HCT116 (cell line): Measurements from ENCODE around the gene TLE3. TPM values are rescaled to one million over a fixed set of nuclear protein-coding genes. Genes with fewer than 3 reads are reported as not detected.

Experiments
- ATAC-seq: fragments of 200-7000 bp; cut with Tn5 transposase; 2 replicates; pipeline ENCODE4 v1.9.1; 2020; ENCODE audit warnings: mild to moderate bottlenecking, moderate library complexity
- Bru-seq: library from RNA; stranded (reverse); fragments of 400-500 nt; gene quantifications from one replicate; lab custom pipeline; 2021; lab: Mats Ljungman, UMichigan
- BruChase-seq, 2 experiments: library from RNA; stranded (reverse); fragments of 400-500 nt; gene quantifications; one replicate each; lab custom pipeline; 2021; lab: Mats Ljungman, UMichigan
- BruUV-seq: library from RNA; stranded (reverse); fragments of 400-500 nt; replicated peaks from 2 replicates; lab custom pipeline; 2021; lab: Mats Ljungman, UMichigan
- CTCF ChIA-PET: fragments of 300-600 bp; sonication (Branson Sonifier 250); formaldehyde crosslinking; loops from one replicate; lab custom pipeline; 2021; ENCODE audit warnings: antibody characterized with exemption; lab: Charles Lee
- POLR2A ChIA-PET: fragments of 300-600, 350-600 bp; sonication (Branson Sonifier 250); formaldehyde crosslinking; loops from one replicate; lab custom pipeline; 2021; ENCODE audit warnings: antibody characterized with exemption; lab: Charles Lee
- RAD21 ChIA-PET, 2 experiments: fragments of 300-600 bp; sonication (Branson Sonifier 250); formaldehyde crosslinking; loops; one replicate each; lab custom pipeline; 2023; ENCODE audit warnings: low total read pairs in 2 of 2; ENCODE audit not compliant: uncharacterized antibody in 2 of 2, unreplicated experiment in 2 of 2, low non-redundant PET in 1 of 2; lab: Charles Lee
- DNase-seq: peaks from one replicate; pipeline ENCODE4 v3.0.0-alpha.2; 2010; ENCODE audit warnings: low read depth, low spot score
- H2AFZ ChIP-seq: fragments of 200-600 bp; shearing (Covaris generic), sonication (generic); 2 replicates; pipeline ENCODE4 v1.6.1; 2017; ENCODE audit warnings: low read depth, mixed run types, mixed read lengths, antibody characterized with exemption, low read length; ENCODE audit not compliant: poor library complexity, severe bottlenecking
- H3K27ac ChIP-seq: 2 replicates; pipeline ENCODE4 v1.5.1; 2012; ENCODE audit warnings: low read depth, low read length
- H3K27me3 ChIP-seq: fragments of 200-600 bp; sonication (generic); 2 replicates; pipeline ENCODE4 v1.6.1; 2016; ENCODE audit warnings: mixed run types, low read length, mixed read lengths; ENCODE audit not compliant: insufficient read depth
- H3K36me3 ChIP-seq, 2 experiments: fragments of 200-500 bp in 1 of 2; fragments of 200-600 bp in 1 of 2; sonication (Bioruptor generic) in 1 of 2; sonication (generic) in 1 of 2; 2 replicates each; pipeline versions ENCODE4 v1.5.1 to v1.6.1; 2014 to 2016; ENCODE audit warnings: low read length in 2 of 2, inconsistent platforms in 1 of 2, mixed read lengths in 1 of 2, mixed run types in 1 of 2; ENCODE audit not compliant: insufficient read depth in 2 of 2, control insufficient read depth in 1 of 2
- H3K4me1 ChIP-seq, 2 experiments: fragments of 200-600 bp in 1 of 2; sonication (generic) in 1 of 2; 2 replicates each; pipeline versions ENCODE4 v1.5.1 to v1.6.1; 2012 to 2017; ENCODE audit warnings: low read length in 2 of 2, inconsistent platforms in 1 of 2, mild to moderate bottlenecking in 1 of 2, mixed read lengths in 1 of 2, mixed run types in 1 of 2, moderate library complexity in 1 of 2; ENCODE audit not compliant: insufficient read depth in 2 of 2, control insufficient read depth in 1 of 2
- H3K4me2 ChIP-seq: fragments of 200-600 bp; sonication (generic); 2 replicates; pipeline ENCODE4 v1.6.1; 2017; ENCODE audit warnings: mixed run types, low read length, mixed read lengths
- H3K4me3 ChIP-seq, 2 experiments: fragments of 200-600 bp in 1 of 2; sonication (generic) in 1 of 2; replicated peaks in 1 of 2; 2 replicates each; pipeline ENCODE4 v1.5.1; 2011 to 2016; ENCODE audit warnings: low read length in 2 of 2, control low read depth in 1 of 2, low read depth in 1 of 2, mild to moderate bottlenecking in 1 of 2, mixed read lengths in 1 of 2, mixed run types in 1 of 2
- H3K79me2 ChIP-seq: fragments of 200-600 bp; sonication (generic); 2 replicates; pipeline ENCODE4 v1.6.1; 2017; ENCODE audit warnings: mild to moderate bottlenecking, mixed run types, low read length, moderate library complexity, mixed read lengths; ENCODE audit not compliant: insufficient read depth
- H3K9ac ChIP-seq: fragments of 200-600 bp; sonication (generic); 2 replicates; pipeline ENCODE4 v1.6.1; 2016; ENCODE audit warnings: low read length, mixed read lengths
- H3K9me2 ChIP-seq: fragments of 200-600 bp; sonication (generic), shearing (Covaris generic); 2 replicates; pipeline ENCODE4 v1.6.1; 2017; ENCODE audit warnings: mixed run types, mild to moderate bottlenecking, moderate library complexity; ENCODE audit not compliant: insufficient read depth
- H3K9me3 ChIP-seq, 2 experiments: fragments of 200-500 bp in 1 of 2; fragments of 200-600 bp in 1 of 2; sonication (Bioruptor generic) in 1 of 2; sonication (generic) in 1 of 2; 2 replicates each; pipeline ENCODE4 v1.6.1; 2014 to 2017; ENCODE audit warnings: low read length in 2 of 2, mixed read lengths in 2 of 2, inconsistent platforms in 1 of 2, low read depth in 1 of 2, mild to moderate bottlenecking in 1 of 2, mixed run types in 1 of 2, moderate library complexity in 1 of 2; ENCODE audit not compliant: control insufficient read depth in 1 of 2, insufficient read depth in 1 of 2
- H4K20me1 ChIP-seq: fragments of 200-600 bp; sonication (generic), shearing (Covaris generic); 2 replicates; pipeline ENCODE4 v1.6.1; 2017; ENCODE audit warnings: mixed run types, mild to moderate bottlenecking, moderate library complexity; ENCODE audit not compliant: insufficient read depth
- EGR1 ChIP-seq: IDR thresholded peaks from 2 replicates; pipeline ENCODE4 v1.6.1; 2012; ENCODE audit warnings: low read depth
- FOSL1 ChIP-seq: IDR thresholded peaks from 2 replicates; pipeline ENCODE4 v1.6.1; 2012; ENCODE audit warnings: low read depth
- POLR2A ChIP-seq: IDR thresholded peaks from 2 replicates; pipeline ENCODE4 v1.7.0; 2011; ENCODE audit warnings: borderline replicate concordance; ENCODE audit not compliant: insufficient read depth, insufficient read length; ENCODE audit errors: extremely low read depth
- POLR2AphosphoS5 ChIP-seq: IDR thresholded peaks from 2 replicates; pipeline ENCODE4 v1.6.1; 2011; ENCODE audit warnings: mild to moderate bottlenecking, low read depth, low read length, moderate library complexity
- ZNF274 ChIP-seq: fragments of 200-500 bp; sonication (Bioruptor generic); IDR thresholded peaks from 2 replicates; pipeline ENCODE4 v1.6.1; 2014; ENCODE audit warnings: mild to moderate bottlenecking, low read depth, low read length, inconsistent platforms
- intact Hi-C: fragments of 100-400 bp; cut with micrococcal nuclease; formaldehyde crosslinking; loops from 2 replicates; pipeline ENCODE4 v1.10.0; 2022
- long read RNA-seq: library from polyadenylated mRNA; unstranded; transcript quantifications from one replicate; pipeline ENCODE4 v2.0.0, GENCODE V29; 2021; ENCODE audit not compliant: unreplicated experiment
- polyA plus RNA-seq: library from polyadenylated mRNA; unstranded; fragments of >200 nt; gene quantifications from 2 replicates; pipeline ENCODE4 v1.2.1, GENCODE V29; 2012; ENCODE audit warnings: missing spikeins
- total RNA-seq: library from RNA; stranded (reverse); gene quantifications from one replicate; pipeline ENCODE4 v1.2.1, GENCODE V29; 2021; ENCODE audit not compliant: unreplicated experiment
- TF ChIP-seq, protein P1 (sequence below), 3 experiments: fragments of 200-600 bp in 1 of 3; sonication (generic) in 1 of 3; IDR thresholded peaks in 2 of 3; conservative IDR thresholded peaks in 1 of 3; 2 replicates each; pipeline ENCODE4 v1.5.1; 2012 to 2017; ENCODE audit warnings: low read depth in 2 of 3, low read length in 2 of 3, antibody characterized with exemption in 1 of 3, borderline replicate concordance in 1 of 3, control low read depth in 1 of 3, mild to moderate bottlenecking in 1 of 3, mixed read lengths in 1 of 3, mixed run types in 1 of 3, moderate library complexity in 1 of 3; ENCODE audit not compliant: insufficient read depth in 1 of 3
- TF ChIP-seq, protein P2 (sequence below): IDR thresholded peaks from 2 replicates; pipeline ENCODE4 v1.6.1; 2011; ENCODE audit warnings: mild to moderate bottlenecking, low read length, moderate library complexity; ENCODE audit not compliant: insufficient replicate concordance; ENCODE audit errors: extremely low read depth

Gene TLE3
- total RNA-seq (53.9 TPM), Bru-seq, nascent RNA (percentile 83 among the genes with signal in this experiment), BruChase-seq, experiment 1, labeled RNA remaining after a 6-hour chase (percentile 64 among the genes with signal in this experiment), BruChase-seq, experiment 2, labeled RNA remaining after a 2-hour chase (percentile 77 among the genes with signal in this experiment)
- 38.1 and 55.6 TPM in 2 replicates for polyA plus RNA-seq
- long read RNA-seq, partial matches to known transcripts: 23 of 37 reads
- long read RNA-seq, other reads (novel, unspliced or antisense): 13 of 37 reads

GRCh38 chr15:70097321-70098152, at the start of gene TLE3:
TLE3 (minus strand) TSS chr15:70097917; CDS start chr15:70096798, 1,119 bp downstream.
- ChIA-PET CTCF (interaction anchor here (0.7 to 1.2 kb wide), 3 partner anchors 363 to 619 kb away, joined by 3 to 4 read pairs (median 4); no protein-coding TSS in a partner anchor), POLR2A (interaction anchor here (1.0 to 1.3 kb wide), 5 partner anchors 11 to 635 kb away, joined by 3 to 5 read pairs (median 4); no protein-coding TSS in a partner anchor)
- peaks cover 25 to 53% of the 10 kb centered on the region in 2 experiments for H3K4me1 ChIP-seq

More at GRCh38 chr15:70097321-70098152, at the start of gene TLE3:
- Histone ChIP-seq H3K9me3 (no peaks in the 10 kb centered on the region), H3K27ac (peak within 1 kb of the TSS; percentile 95), H3K9ac (peak within 1 kb of the TSS; percentile 95), H4K20me1 (no peaks in the 10 kb centered on the region), H2AFZ (no peak within 1 kb of the TSS), H3K4me3 (peak within 1 kb of the TSS; percentile 70 to 93), H3K9me2 (no peaks in the 10 kb centered on the region), H3K27me3 (no peaks in the 10 kb centered on the region), H3K4me2 (peak within 1 kb of the TSS; percentile 98), H3K36me3 (peaks cover 13 to 16% of the 10 kb centered on the region in 2 experiments), H3K79me2 (peaks cover 49% of the 10 kb centered on the region)
- ATAC-seq (peak; percentile 67), DNase-seq (peak; percentile 95)
- TF ChIP-seq FOSL1 (no peak), ZNF274 (no peak), EGR1 (no peak), POLR2A (peak; percentile 86), POLR2AphosphoS5 (peak; percentile 89)
- TF ChIP-seq, protein P1, sequence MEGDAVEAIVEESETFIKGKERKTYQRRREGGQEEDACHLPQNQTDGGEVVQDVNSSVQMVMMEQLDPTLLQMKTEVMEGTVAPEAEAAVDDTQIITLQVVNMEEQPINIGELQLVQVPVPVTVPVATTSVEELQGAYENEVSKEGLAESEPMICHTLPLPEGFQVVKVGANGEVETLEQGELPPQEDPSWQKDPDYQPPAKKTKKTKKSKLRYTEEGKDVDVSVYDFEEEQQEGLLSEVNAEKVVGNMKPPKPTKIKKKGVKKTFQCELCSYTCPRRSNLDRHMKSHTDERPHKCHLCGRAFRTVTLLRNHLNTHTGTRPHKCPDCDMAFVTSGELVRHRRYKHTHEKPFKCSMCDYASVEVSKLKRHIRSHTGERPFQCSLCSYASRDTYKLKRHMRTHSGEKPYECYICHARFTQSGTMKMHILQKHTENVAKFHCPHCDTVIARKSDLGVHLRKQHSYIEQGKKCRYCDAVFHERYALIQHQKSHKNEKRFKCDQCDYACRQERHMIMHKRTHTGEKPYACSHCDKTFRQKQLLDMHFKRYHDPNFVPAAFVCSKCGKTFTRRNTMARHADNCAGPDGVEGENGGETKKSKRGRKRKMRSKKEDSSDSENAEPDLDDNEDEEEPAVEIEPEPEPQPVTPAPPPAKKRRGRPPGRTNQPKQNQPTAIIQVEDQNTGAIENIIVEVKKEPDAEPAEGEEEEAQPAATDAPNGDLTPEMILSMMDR (IDR thresholded peaks at IDR 0.05 in 2 of 3, conservative IDR thresholded peaks at IDR 0.05 in 1 of 3; ENCODE audit: borderline replicate concordance in 1 of 3, insufficient read depth in 1 of 3, low read depth in 2 of 3, low read length in 2 of 3): 0 out of 6 replicates have a peak, but pooled peaks of 1 of the 3 experiments have one; percentile 10
- TF ChIP-seq, protein P2, sequence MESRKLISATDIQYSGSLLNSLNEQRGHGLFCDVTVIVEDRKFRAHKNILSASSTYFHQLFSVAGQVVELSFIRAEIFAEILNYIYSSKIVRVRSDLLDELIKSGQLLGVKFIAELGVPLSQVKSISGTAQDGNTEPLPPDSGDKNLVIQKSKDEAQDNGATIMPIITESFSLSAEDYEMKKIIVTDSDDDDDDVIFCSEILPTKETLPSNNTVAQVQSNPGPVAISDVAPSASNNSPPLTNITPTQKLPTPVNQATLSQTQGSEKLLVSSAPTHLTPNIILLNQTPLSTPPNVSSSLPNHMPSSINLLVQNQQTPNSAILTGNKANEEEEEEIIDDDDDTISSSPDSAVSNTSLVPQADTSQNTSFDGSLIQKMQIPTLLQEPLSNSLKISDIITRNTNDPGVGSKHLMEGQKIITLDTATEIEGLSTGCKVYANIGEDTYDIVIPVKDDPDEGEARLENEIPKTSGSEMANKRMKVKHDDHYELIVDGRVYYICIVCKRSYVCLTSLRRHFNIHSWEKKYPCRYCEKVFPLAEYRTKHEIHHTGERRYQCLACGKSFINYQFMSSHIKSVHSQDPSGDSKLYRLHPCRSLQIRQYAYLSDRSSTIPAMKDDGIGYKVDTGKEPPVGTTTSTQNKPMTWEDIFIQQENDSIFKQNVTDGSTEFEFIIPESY: peak; percentile 87
- BruUV-seq: TSS peak; percentile 76
- intact Hi-C loops: loop anchor here (1.0 to 5.0 kb wide), 2 partner anchors 363 to 365 kb away; no protein-coding TSS in a partner anchor
- RAD21 ChIA-PET: no interaction called here
